WTC11 (cell line): ENCODE measurements around the gene SLC10A3. TPM values are rescaled to one million over a fixed set of nuclear protein-coding genes. Genes with fewer than 3 reads are reported as not detected.

ENCODE experiments used
- ATAC-seq: fragments of 200-7000 bp; cut with Tn5 transposase; 2 replicates; pipeline ENCODE4 v1.10.0; 2021; ENCODE audit warnings: mild to moderate bottlenecking, moderate library complexity
- CTCF ChIA-PET: fragments of 300-600 bp; sonication (Branson Sonifier 250); formaldehyde crosslinking; loops from one replicate; lab custom pipeline; 2021; ENCODE audit warnings: antibody characterized with exemption; lab: Charles Lee
- POLR2A ChIA-PET: fragments of 350-600 bp; sonication (Branson Sonifier 250); formaldehyde crosslinking; loops from one replicate; lab custom pipeline; 2021; ENCODE audit warnings: antibody characterized with exemption; lab: Charles Lee
- DNase-seq: peaks from one replicate; pipeline ENCODE4 v3.0.0; 2021; ENCODE audit warnings: low spot score
- H3K27ac Mint-ChIP-seq: 2 replicates; pipeline ENCODE4 v1.8.0; 2021; ENCODE audit warnings: mixed read lengths
- H3K27me3 Mint-ChIP-seq: 2 replicates; pipeline ENCODE4 v1.8.0; 2021; ENCODE audit warnings: low read depth, mild to moderate bottlenecking, moderate library complexity, mixed read lengths
- H3K36me3 Mint-ChIP-seq: 2 replicates; pipeline ENCODE4 v1.8.0; 2021; ENCODE audit warnings: mixed read lengths
- H3K4me1 Mint-ChIP-seq: 2 replicates; pipeline ENCODE4 v1.8.0; 2022; ENCODE audit warnings: mixed read lengths
- H3K4me3 Mint-ChIP-seq: 2 replicates; pipeline ENCODE4 v1.8.0; 2021; ENCODE audit warnings: mild to moderate bottlenecking, moderate library complexity, mixed read lengths
- H3K9me3 Mint-ChIP-seq: 2 replicates; pipeline ENCODE4 v1.8.0; 2021; ENCODE audit warnings: mixed read lengths
- CREB1 ChIP-seq: sonication (generic); formaldehyde crosslinking; IDR thresholded peaks from 2 replicates; pipeline ENCODE4 v1.8.0; 2023; ENCODE audit warnings: mild to moderate bottlenecking, missing genetic modification reagents
- CREM ChIP-seq: sonication (generic); formaldehyde crosslinking; IDR thresholded peaks from 2 replicates; pipeline ENCODE4 v1.8.1; 2022; ENCODE audit warnings: mild to moderate bottlenecking, missing genetic modification reagents, moderate library complexity
- E2F1 ChIP-seq: sonication (generic); formaldehyde crosslinking; IDR thresholded peaks from 2 replicates; pipeline ENCODE4 v1.8.0; 2022; ENCODE audit warnings: mild to moderate bottlenecking, missing genetic modification reagents
- FOXK1 ChIP-seq: sonication (generic); formaldehyde crosslinking; IDR thresholded peaks from 2 replicates; pipeline ENCODE4 v1.8.0; 2022; ENCODE audit warnings: mild to moderate bottlenecking, moderate library complexity, missing genetic modification reagents
- GABPB1 ChIP-seq: sonication (generic); formaldehyde crosslinking; IDR thresholded peaks from 2 replicates; pipeline ENCODE4 v1.8.1; 2023; ENCODE audit warnings: mild to moderate bottlenecking, missing genetic modification reagents
- IRF2 ChIP-seq: sonication (generic); formaldehyde crosslinking; IDR thresholded peaks from 2 replicates; pipeline ENCODE4 v1.8.0; 2022; ENCODE audit warnings: low read depth, missing genetic modification reagents, borderline replicate concordance
- NFATC4 ChIP-seq: fragments of 250-450 bp; sonication (Bioruptor Pico); IDR thresholded peaks from 2 replicates; pipeline ENCODE4 v1.9.0; 2021; ENCODE audit warnings: mild to moderate bottlenecking
- NR3C1 ChIP-seq: sonication (generic); formaldehyde crosslinking; conservative IDR thresholded peaks from 2 replicates; pipeline ENCODE4 v1.8.1; 2023; ENCODE audit warnings: low read depth, mild to moderate bottlenecking, missing genetic modification reagents
- OVOL2 ChIP-seq: fragments of 250-450 bp; sonication (Bioruptor Pico); IDR thresholded peaks from 2 replicates; pipeline ENCODE4 v1.9.0; 2021; ENCODE audit warnings: mild to moderate bottlenecking, borderline replicate concordance
- RELA ChIP-seq: sonication (generic); formaldehyde crosslinking; IDR thresholded peaks from 2 replicates; pipeline ENCODE4 v1.8.1; 2022; ENCODE audit warnings: missing genetic modification reagents, mild to moderate bottlenecking, borderline replicate concordance
- TEAD1 ChIP-seq: sonication (generic); formaldehyde crosslinking; IDR thresholded peaks from 2 replicates; pipeline ENCODE4 v1.8.0; 2022; ENCODE audit warnings: mild to moderate bottlenecking, missing genetic modification reagents
- TP53 ChIP-seq: sonication (generic); formaldehyde crosslinking; IDR thresholded peaks from 2 replicates; pipeline ENCODE4 v1.8.1; 2023; ENCODE audit warnings: mild to moderate bottlenecking, missing genetic modification reagents
- ZNF138 ChIP-seq: sonication (generic); formaldehyde crosslinking; conservative IDR thresholded peaks from 2 replicates; pipeline ENCODE4 v1.8.1; 2022; ENCODE audit warnings: mild to moderate bottlenecking, moderate library complexity, missing genetic modification reagents
- ZNF317 ChIP-seq: sonication (generic); formaldehyde crosslinking; IDR thresholded peaks from 2 replicates; pipeline ENCODE4 v1.8.1; 2023; ENCODE audit warnings: low read depth, mild to moderate bottlenecking, moderate library complexity, missing genetic modification reagents, borderline replicate concordance
- ZNF423 ChIP-seq: fragments of 250-450 bp; sonication (Bioruptor Pico); IDR thresholded peaks from 2 replicates; pipeline ENCODE4 v2.1.2; 2022; ENCODE audit warnings: mild to moderate bottlenecking, moderate library complexity
- total RNA-seq: library from RNA; stranded (reverse); gene quantifications from 3 replicates; pipeline ENCODE4 v1.2.3, GENCODE V29; 2021
- TF ChIP-seq, protein P1 (sequence below): sonication (generic); formaldehyde crosslinking; IDR thresholded peaks from 2 replicates; pipeline ENCODE4 v1.8.0; 2022; ENCODE audit warnings: missing genetic modification reagents
- TF ChIP-seq, protein P2 (sequence below): sonication (generic); formaldehyde crosslinking; IDR thresholded peaks from 2 replicates; pipeline ENCODE4 v1.8.1; 2022; ENCODE audit warnings: low read depth, missing genetic modification reagents, borderline replicate concordance
- TF ChIP-seq, protein P3 (sequence below): sonication (generic); formaldehyde crosslinking; IDR thresholded peaks from 2 replicates; pipeline ENCODE4 v1.8.0; 2023; ENCODE audit warnings: missing genetic modification reagents, mild to moderate bottlenecking, borderline replicate concordance
- TF ChIP-seq, protein P4 (sequence below): fragments of 250-450 bp; sonication (Bioruptor Pico); IDR thresholded peaks from 2 replicates; pipeline ENCODE4 v1.9.0; 2021; ENCODE audit warnings: moderate library complexity, mild to moderate bottlenecking, inconsistent platforms, borderline replicate concordance

SLC10A3 gene
- total RNA-seq, 1 experiment from 2014 or later, result 9.8 TPM

DNA sequence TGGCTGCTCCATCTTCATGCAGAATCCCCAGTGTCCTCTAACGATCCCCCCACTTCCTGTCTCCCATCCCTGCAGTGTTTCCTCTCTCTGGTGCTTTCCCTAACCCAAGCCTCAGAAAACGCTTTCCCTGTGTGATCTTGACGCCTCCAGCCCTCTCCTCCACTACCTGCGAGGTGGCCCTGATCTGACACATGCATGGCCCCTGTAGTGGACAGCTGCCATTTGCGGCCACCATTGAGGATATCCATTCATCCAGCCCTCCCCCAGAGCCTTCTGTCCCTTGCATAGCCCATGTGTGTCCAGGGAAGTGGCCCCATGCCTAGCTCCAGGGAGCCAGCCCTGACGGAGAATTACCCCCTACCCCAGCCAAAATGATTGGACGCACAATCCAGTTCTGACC, 7.1 kb downstream of the SLC10A3 start:
- CTCF ChIA-PET, result interaction anchor here (0.6 kb wide), 1 partner anchor 110 kb away, joined by 4 read pairs; no protein-coding TSS in a partner anchor
- Mint-ChIP-seq H3K27me3 (no peaks in the 10 kb centered on the region), H3K9me3 (no peaks in the 10 kb centered on the region), H3K4me1 (peaks cover 3% of the 10 kb centered on the region; the same call in 1 of the 2 replicates), H3K27ac (no peak overlapping the region; the same call in 1 of the 2 replicates), H3K4me3 (no peak overlapping the region), H3K36me3 (no peaks in the 10 kb centered on the region; the same call in 1 of the 2 replicates)
- ATAC-seq (no peak), DNase-seq (no peak)
- no peak for TF ChIP-seq NR3C1 (CRISPR knock-in tag)
- TF ChIP-seq CREM (CRISPR knock-in tag), result no peak
- TF ChIP-seq, protein P1, sequence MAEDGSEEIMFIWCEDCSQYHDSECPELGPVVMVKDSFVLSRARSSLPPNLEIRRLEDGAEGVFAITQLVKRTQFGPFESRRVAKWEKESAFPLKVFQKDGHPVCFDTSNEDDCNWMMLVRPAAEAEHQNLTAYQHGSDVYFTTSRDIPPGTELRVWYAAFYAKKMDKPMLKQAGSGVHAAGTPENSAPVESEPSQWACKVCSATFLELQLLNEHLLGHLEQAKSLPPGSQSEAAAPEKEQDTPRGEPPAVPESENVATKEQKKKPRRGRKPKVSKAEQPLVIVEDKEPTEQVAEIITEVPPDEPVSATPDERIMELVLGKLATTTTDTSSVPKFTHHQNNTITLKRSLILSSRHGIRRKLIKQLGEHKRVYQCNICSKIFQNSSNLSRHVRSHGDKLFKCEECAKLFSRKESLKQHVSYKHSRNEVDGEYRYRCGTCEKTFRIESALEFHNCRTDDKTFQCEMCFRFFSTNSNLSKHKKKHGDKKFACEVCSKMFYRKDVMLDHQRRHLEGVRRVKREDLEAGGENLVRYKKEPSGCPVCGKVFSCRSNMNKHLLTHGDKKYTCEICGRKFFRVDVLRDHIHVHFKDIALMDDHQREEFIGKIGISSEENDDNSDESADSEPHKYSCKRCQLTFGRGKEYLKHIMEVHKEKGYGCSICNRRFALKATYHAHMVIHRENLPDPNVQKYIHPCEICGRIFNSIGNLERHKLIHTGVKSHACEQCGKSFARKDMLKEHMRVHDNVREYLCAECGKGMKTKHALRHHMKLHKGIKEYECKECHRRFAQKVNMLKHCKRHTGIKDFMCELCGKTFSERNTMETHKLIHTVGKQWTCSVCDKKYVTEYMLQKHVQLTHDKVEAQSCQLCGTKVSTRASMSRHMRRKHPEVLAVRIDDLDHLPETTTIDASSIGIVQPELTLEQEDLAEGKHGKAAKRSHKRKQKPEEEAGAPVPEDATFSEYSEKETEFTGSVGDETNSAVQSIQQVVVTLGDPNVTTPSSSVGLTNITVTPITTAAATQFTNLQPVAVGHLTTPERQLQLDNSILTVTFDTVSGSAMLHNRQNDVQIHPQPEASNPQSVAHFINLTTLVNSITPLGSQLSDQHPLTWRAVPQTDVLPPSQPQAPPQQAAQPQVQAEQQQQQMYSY (CRISPR knock-in tag), result no peak
- no peak for TF ChIP-seq ZNF423 (CRISPR knock-in tag)
- TF ChIP-seq, protein P2, sequence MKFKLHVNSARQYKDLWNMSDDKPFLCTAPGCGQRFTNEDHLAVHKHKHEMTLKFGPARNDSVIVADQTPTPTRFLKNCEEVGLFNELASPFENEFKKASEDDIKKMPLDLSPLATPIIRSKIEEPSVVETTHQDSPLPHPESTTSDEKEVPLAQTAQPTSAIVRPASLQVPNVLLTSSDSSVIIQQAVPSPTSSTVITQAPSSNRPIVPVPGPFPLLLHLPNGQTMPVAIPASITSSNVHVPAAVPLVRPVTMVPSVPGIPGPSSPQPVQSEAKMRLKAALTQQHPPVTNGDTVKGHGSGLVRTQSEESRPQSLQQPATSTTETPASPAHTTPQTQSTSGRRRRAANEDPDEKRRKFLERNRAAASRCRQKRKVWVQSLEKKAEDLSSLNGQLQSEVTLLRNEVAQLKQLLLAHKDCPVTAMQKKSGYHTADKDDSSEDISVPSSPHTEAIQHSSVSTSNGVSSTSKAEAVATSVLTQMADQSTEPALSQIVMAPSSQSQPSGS (CRISPR knock-in tag), result no peak
- POLR2A ChIA-PET, result no interaction called here

- Mint-ChIP-seq H3K36me3 (no peaks in the 10 kb centered on the region; the same call in 1 of the 2 replicates), H3K27me3 (no peaks in the 10 kb centered on the region), H3K4me1 (peaks cover 3% of the 10 kb centered on the region; the same call in 1 of the 2 replicates), H3K27ac (no peak overlapping the region), H3K4me3 (no peak overlapping the region), H3K9me3 (no peaks in the 10 kb centered on the region)
- CTCF ChIA-PET, result interaction anchor here (0.6 to 0.9 kb wide), 2 partner anchors 44 to 58 kb away, joined by 4 to 6 read pairs; no protein-coding TSS in a partner anchor
- no peak for DNase-seq
- no peak for ATAC-seq
- POLR2A ChIA-PET, result no interaction called here
- TF ChIP-seq NFATC4 (CRISPR knock-in tag), result no peak
- TF ChIP-seq ZNF138, result no peak
- no peak for TF ChIP-seq IRF2 (CRISPR knock-in tag)
- TF ChIP-seq OVOL2, result no peak
- TF ChIP-seq E2F1 (CRISPR knock-in tag), result no peak
- TF ChIP-seq RELA (CRISPR knock-in tag), result no peak
- TF ChIP-seq GABPB1, result no peak
- no peak for TF ChIP-seq ZNF317 (CRISPR knock-in tag)
- TF ChIP-seq TEAD1 (CRISPR knock-in tag), result no peak
- no peak for TF ChIP-seq NR3C1 (CRISPR knock-in tag)
- TF ChIP-seq, protein P3, sequence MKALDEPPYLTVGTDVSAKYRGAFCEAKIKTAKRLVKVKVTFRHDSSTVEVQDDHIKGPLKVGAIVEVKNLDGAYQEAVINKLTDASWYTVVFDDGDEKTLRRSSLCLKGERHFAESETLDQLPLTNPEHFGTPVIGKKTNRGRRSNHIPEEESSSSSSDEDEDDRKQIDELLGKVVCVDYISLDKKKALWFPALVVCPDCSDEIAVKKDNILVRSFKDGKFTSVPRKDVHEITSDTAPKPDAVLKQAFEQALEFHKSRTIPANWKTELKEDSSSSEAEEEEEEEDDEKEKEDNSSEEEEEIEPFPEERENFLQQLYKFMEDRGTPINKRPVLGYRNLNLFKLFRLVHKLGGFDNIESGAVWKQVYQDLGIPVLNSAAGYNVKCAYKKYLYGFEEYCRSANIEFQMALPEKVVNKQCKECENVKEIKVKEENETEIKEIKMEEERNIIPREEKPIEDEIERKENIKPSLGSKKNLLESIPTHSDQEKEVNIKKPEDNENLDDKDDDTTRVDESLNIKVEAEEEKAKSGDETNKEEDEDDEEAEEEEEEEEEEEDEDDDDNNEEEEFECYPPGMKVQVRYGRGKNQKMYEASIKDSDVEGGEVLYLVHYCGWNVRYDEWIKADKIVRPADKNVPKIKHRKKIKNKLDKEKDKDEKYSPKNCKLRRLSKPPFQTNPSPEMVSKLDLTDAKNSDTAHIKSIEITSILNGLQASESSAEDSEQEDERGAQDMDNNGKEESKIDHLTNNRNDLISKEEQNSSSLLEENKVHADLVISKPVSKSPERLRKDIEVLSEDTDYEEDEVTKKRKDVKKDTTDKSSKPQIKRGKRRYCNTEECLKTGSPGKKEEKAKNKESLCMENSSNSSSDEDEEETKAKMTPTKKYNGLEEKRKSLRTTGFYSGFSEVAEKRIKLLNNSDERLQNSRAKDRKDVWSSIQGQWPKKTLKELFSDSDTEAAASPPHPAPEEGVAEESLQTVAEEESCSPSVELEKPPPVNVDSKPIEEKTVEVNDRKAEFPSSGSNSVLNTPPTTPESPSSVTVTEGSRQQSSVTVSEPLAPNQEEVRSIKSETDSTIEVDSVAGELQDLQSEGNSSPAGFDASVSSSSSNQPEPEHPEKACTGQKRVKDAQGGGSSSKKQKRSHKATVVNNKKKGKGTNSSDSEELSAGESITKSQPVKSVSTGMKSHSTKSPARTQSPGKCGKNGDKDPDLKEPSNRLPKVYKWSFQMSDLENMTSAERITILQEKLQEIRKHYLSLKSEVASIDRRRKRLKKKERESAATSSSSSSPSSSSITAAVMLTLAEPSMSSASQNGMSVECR (CRISPR knock-in tag), result no peak
- TF ChIP-seq ZNF423 (CRISPR knock-in tag), result no peak
- no peak for TF ChIP-seq CREB1
- TF ChIP-seq, protein P2 (CRISPR knock-in tag), result no peak
- TF ChIP-seq TP53 (CRISPR knock-in tag), result no peak
- TF ChIP-seq FOXK1, result no peak
- TF ChIP-seq, protein P4, sequence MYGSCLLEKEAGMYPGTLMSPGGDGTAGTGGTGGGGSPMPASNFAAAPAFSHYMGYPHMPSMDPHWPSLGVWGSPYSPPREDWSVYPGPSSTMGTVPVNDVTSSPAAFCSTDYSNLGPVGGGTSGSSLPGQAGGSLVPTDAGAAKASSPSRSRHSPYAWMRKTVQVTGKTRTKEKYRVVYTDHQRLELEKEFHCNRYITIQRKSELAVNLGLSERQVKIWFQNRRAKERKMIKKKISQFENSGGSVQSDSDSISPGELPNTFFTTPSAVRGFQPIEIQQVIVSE (CRISPR knock-in tag), result no peak
Measured at GRCh38 chrX:154482786-154483185, 7.6 kb downstream of the SLC10A3 start.
